Panc1 (cell line): ENCODE data around the gene SLC5A6.

Experiments
- REST ChIP-seq, 2 experiments: IDR thresholded peaks; 2 replicates each; pipeline ENCODE4 v1.6.1; 2011 to 2012; ENCODE audit warnings: low read depth in 2 of 2, control low read depth in 1 of 2, low read length in 1 of 2, mild to moderate bottlenecking in 1 of 2, moderate library complexity in 1 of 2; ENCODE audit not compliant: insufficient read depth in 1 of 2
- TF ChIP-seq, protein P1 (sequence below): fragments of 450-650 bp; IDR thresholded peaks from 2 replicates; pipeline ENCODE4 v1.5.1; 2017; ENCODE audit warnings: mild to moderate bottlenecking

GRCh38 chr2:27222407-27222806 is 10.3 kb upstream of the SLC5A6 start:
- TF ChIP-seq, protein P1, sequence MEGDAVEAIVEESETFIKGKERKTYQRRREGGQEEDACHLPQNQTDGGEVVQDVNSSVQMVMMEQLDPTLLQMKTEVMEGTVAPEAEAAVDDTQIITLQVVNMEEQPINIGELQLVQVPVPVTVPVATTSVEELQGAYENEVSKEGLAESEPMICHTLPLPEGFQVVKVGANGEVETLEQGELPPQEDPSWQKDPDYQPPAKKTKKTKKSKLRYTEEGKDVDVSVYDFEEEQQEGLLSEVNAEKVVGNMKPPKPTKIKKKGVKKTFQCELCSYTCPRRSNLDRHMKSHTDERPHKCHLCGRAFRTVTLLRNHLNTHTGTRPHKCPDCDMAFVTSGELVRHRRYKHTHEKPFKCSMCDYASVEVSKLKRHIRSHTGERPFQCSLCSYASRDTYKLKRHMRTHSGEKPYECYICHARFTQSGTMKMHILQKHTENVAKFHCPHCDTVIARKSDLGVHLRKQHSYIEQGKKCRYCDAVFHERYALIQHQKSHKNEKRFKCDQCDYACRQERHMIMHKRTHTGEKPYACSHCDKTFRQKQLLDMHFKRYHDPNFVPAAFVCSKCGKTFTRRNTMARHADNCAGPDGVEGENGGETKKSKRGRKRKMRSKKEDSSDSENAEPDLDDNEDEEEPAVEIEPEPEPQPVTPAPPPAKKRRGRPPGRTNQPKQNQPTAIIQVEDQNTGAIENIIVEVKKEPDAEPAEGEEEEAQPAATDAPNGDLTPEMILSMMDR: no peak
- TF ChIP-seq REST (IDR thresholded peaks at IDR 0.05; ENCODE audit: insufficient read depth in 1 of 2, low read depth in 2 of 2, low read length in 1 of 2): no peak
